Lower lobe of right lung (tissue), 2 donors: ENCODE results near the gene ETFB. TPM values are rescaled to one million over a fixed set of nuclear protein-coding genes. Genes with fewer than 3 reads are reported as not detected.

Experiments
- ATAC-seq, 2 donors: fragments of 200-7000 bp; cut with Tn5 transposase; one replicate each; pipeline ENCODE4 v1.9.1; 2020 to 2022; ENCODE audit warnings: mild to moderate bottlenecking in 2 of 2, moderate library complexity in 2 of 2
- DNase-seq: peaks from one replicate; pipeline ENCODE4 v3.0.0-alpha.2; 2020
- H3K27ac ChIP-seq: fragments of 200-600 bp; one replicate; pipeline ENCODE4 v1.8.0; 2022
- H3K27me3 ChIP-seq: fragments of 200-600 bp; one replicate; pipeline ENCODE4 v1.8.0; 2022; ENCODE audit warnings: low read depth
- H3K36me3 ChIP-seq: fragments of 200-600 bp; one replicate; pipeline ENCODE4 v1.8.0; 2022; ENCODE audit warnings: mild to moderate bottlenecking
- H3K4me1 ChIP-seq: fragments of 200-600 bp; one replicate; pipeline ENCODE4 v1.8.0; 2022
- H3K4me3 ChIP-seq: fragments of 200-600 bp; one replicate; pipeline ENCODE4 v1.8.0; 2022; ENCODE audit warnings: mild to moderate bottlenecking
- H3K9me3 ChIP-seq: fragments of 200-600 bp; one replicate; pipeline ENCODE4 v1.8.0; 2022
- CTCF ChIP-seq: fragments of 200-600 bp; IDR thresholded peaks from one replicate; pipeline ENCODE4 v1.8.0; 2022; ENCODE audit warnings: antibody characterized with exemption, mild to moderate bottlenecking
- intact Hi-C: fragments of 100-400 bp; cut with DNase I; formaldehyde crosslinking; loops from one replicate; pipeline ENCODE4 v1.11.0; 2022
- total RNA-seq: library from RNA; stranded (reverse); fragmentation: NEBNext Ultra II Directional; extraction: Animal tissue kit (Norgen Biotek cat#: 25700); gene quantifications from one replicate; pipeline ENCODE4 v1.2.1, GENCODE V29; 2021
- donor health status: DM: no; HTN: yes; CAD: no; lungs with severe emphysema.

Gene ETFB
- total RNA-seq, 1 donor from 2014 or later, result 59.8 TPM

GRCh38 chr19:51305479-51305878 lies 60.7 kb downstream of the ETFB start:
- Histone ChIP-seq H3K4me1 (no peaks in the 10 kb centered on the region), H3K27me3 (peaks cover 22% of the 10 kb centered on the region), H3K27ac (no peak overlapping the region), H3K36me3 (no peaks in the 10 kb centered on the region), H3K9me3 (peaks cover 9% of the 10 kb centered on the region), H3K4me3 (no peak overlapping the region)
- intact Hi-C loops, result no loop called here
- no peak for TF ChIP-seq CTCF
- ATAC-seq, result no peak
- DNase-seq, result no peak

- Histone ChIP-seq H3K9me3 (peaks cover 4% of the 10 kb centered on the region), H3K27ac (no peak overlapping the region), H3K36me3 (no peaks in the 10 kb centered on the region), H3K27me3 (peaks cover 6% of the 10 kb centered on the region), H3K4me3 (no peak overlapping the region), H3K4me1 (no peaks in the 10 kb centered on the region)
- intact Hi-C loops, result no loop called here
- no peak for DNase-seq
- TF ChIP-seq CTCF, result no peak
- ATAC-seq, result no peak
Measured at GRCh38 chr19:51301266-51301665, 64.9 kb downstream of the ETFB start.

GRCh38 chr19:51297406-51297805 lies 68.8 kb downstream of the ETFB start:
- no peak for TF ChIP-seq CTCF
- Histone ChIP-seq H3K4me1 (no peaks in the 10 kb centered on the region), H3K36me3 (no peaks in the 10 kb centered on the region), H3K27me3 (peaks cover 33% of the 10 kb centered on the region), H3K9me3 (no peaks in the 10 kb centered on the region), H3K4me3 (no peak overlapping the region), H3K27ac (no peak overlapping the region)
- intact Hi-C loops, result no loop called here
- DNase-seq (no peak), ATAC-seq (no peak)

GRCh38 chr19:51296336-51297093 lies 69.7 kb downstream of the ETFB start:
- no peak for DNase-seq

GRCh38 chr19:51295382-51296126 lies 70.6 kb downstream of the ETFB start:
- intact Hi-C loops, result no loop called here
- ATAC-seq, result no peak
- H3K4me1 ChIP-seq, result no peaks in the 10 kb centered on the region
- no peak for TF ChIP-seq CTCF
- peaks cover 30% of the 10 kb centered on the region for H3K27me3 ChIP-seq
- no peaks in the 10 kb centered on the region for H3K36me3 ChIP-seq
- H3K9me3 ChIP-seq, result no peaks in the 10 kb centered on the region
- no peak overlapping the region for H3K27ac ChIP-seq
- no peak for DNase-seq
- no peak overlapping the region for H3K4me3 ChIP-seq

More at GRCh38 chr19:51296336-51297093, 69.7 kb downstream of the ETFB start:
- intact Hi-C loops, result no loop called here
- Histone ChIP-seq H3K36me3 (no peaks in the 10 kb centered on the region), H3K9me3 (no peaks in the 10 kb centered on the region), H3K27ac (no peak overlapping the region), H3K4me3 (no peak overlapping the region), H3K4me1 (no peaks in the 10 kb centered on the region), H3K27me3 (peaks cover 33% of the 10 kb centered on the region)
- no peak for ATAC-seq
- TF ChIP-seq CTCF, result no peak

Other genes starting within 250 kb of the ETFB start
- 24.8 TPM for gene SIGLEC9, start 241.5 kb downstream of the ETFB start, total RNA-seq
- 10.0 TPM for gene SIGLEC7, start 224.1 kb downstream of the ETFB start, total RNA-seq
- 32.0 TPM for gene CD33, start 141.3 kb downstream of the ETFB start, total RNA-seq
- not detected for gene SIGLECL1, start 115.3 kb downstream of the ETFB start, total RNA-seq
- not detected for gene IGLON5, start 54.7 kb downstream of the ETFB start, total RNA-seq
- 3.2 TPM for gene VSIG10L, start 24.2 kb downstream of the ETFB start, total RNA-seq
- 1.9 TPM for gene CLDND2, start 2.6 kb upstream of the ETFB start, total RNA-seq
- gene NKG7, start 6.3 kb upstream of the ETFB start, total RNA-seq, result 31.7 TPM
- not detected for gene LIM2, start 21.6 kb upstream of the ETFB start, total RNA-seq
- not detected for gene C19orf84, start 24.2 kb upstream of the ETFB start, total RNA-seq
- gene SIGLEC10, start 51.3 kb upstream of the ETFB start, total RNA-seq, result 17.4 TPM
- gene SIGLEC8, start 92.1 kb upstream of the ETFB start, total RNA-seq, result 3.0 TPM
- gene CEACAM18, start 112.2 kb upstream of the ETFB start, total RNA-seq, result not detected
- gene SIGLEC12, start 135.4 kb upstream of the ETFB start, total RNA-seq, result 5.9 TPM
- gene SIGLEC6, start 165.3 kb upstream of the ETFB start, total RNA-seq, result 6.5 TPM
- 17.1 TPM for gene ZNF175, start 204.9 kb upstream of the ETFB start, total RNA-seq